Erythroblast (primary cell): ENCODE measurements around the gene ZNF697.
"Not testable (repeated sequence)": the region's sequence is repeated elsewhere in the genome, so short reads cannot be mapped to it uniquely, and the experiment has no call there.

Experiments
- DNase-seq, 2 experiments: peaks; one replicate each; lab custom pipeline; 2025; lab: John Stamatoyannopoulos, UW
- GATA1 ChIP-seq: IDR thresholded peaks from 2 replicates; pipeline ENCODE4 v1.6.1; 2011; ENCODE audit warnings: low read depth, mild to moderate bottlenecking, control low read depth, low read length, moderate library complexity
- POLR2A ChIP-seq: IDR thresholded peaks from 2 replicates; pipeline ENCODE4 v1.6.1; 2011; ENCODE audit warnings: mild to moderate bottlenecking, low read length

ZNF697 gene

DNA sequence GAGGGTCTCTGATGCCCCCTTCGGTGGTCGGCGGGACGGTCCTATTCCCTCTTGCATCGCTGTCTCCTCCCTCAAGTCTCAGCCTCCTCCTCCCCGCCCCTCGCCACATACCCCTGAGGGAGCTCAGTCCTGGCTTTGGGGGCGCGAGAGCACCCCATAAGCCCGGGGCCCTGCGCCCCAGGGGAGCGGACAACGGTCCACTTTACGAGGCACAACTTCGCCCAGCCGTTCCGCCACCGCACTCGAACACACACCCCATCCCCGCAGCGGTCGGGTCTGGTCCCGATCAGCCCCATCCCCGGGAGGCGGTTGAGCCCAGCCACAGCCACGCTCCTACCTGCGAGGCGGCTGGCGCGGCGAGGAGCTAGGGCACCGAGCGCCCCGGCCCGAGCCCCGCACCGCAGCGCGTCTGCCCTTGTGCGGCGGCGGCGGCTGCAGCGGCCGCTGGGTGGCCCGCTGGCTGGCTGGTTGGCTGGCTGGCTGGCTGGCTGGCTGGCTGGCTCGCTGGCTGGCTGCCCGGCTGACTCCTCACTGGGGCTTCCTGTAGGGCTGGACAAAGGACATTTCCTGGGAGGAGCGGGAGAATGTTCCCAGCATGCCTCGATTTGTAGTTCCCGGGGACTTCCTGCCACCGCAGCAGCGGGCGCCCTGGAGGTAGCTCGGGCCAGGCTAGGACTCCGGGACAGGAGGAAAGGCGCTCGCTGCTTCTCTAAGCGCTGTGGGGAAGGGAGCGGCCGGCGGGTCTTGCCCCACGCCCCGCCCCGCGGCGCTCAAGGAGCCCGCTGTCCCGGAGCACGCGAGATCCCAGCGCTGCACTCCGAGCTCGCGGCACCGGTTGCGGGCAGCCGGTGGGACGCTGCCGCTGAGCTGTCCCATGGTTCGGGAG is at the start of gene ZNF697:
TSS of gene ZNF697 (minus strand) at position 533 of the 886 bp plus-strand sequence. CDS start 22,166 bp downstream, outside the sequence.
- DNase-seq = peak; percentile 80
- TF ChIP-seq POLR2A (peak; percentile 25), GATA1 (no peak)

- DNase-seq = no peak
- TF ChIP-seq GATA1 = no peak
- no peak for TF ChIP-seq POLR2A
Measured at GRCh38 chr1:119697598-119697997, 49.5 kb upstream of the ZNF697 start.

GRCh38 chr1:119696863-119697262 is 48.8 kb upstream of the ZNF697 start:
- DNase-seq = not testable (repeated sequence)

GRCh38 chr1:119689511-119689910 is 41.4 kb upstream of the ZNF697 start:
- TF ChIP-seq POLR2A (no peak), GATA1 (no peak)
- no peak for DNase-seq

GRCh38 chr1:119688810-119689209 is 40.7 kb upstream of the ZNF697 start:
- DNase-seq = no peak

GRCh38 chr1:119687434-119688079 is 39.5 kb upstream of the ZNF697 start:
- DNase-seq = no peak
- TF ChIP-seq POLR2A = no peak
- no peak for TF ChIP-seq GATA1

More at GRCh38 chr1:119688810-119689209, 40.7 kb upstream of the ZNF697 start:
- TF ChIP-seq POLR2A (no peak), GATA1 (no peak)

- DNase-seq = no peak
- TF ChIP-seq GATA1 = no peak
- TF ChIP-seq POLR2A = no peak
Measured at GRCh38 chr1:119686661-119687060, 38.6 kb upstream of the ZNF697 start.

- no peak for DNase-seq
- TF ChIP-seq POLR2A (no peak), GATA1 (no peak)
Measured at GRCh38 chr1:119683893-119684292, 35.8 kb upstream of the ZNF697 start.

- DNase-seq = no peak
Measured at GRCh38 chr1:119682141-119682540, 34.1 kb upstream of the ZNF697 start.

GRCh38 chr1:119681560-119681959 is 33.5 kb upstream of the ZNF697 start:
- TF ChIP-seq GATA1 = no peak
- TF ChIP-seq POLR2A = no peak
- DNase-seq = no peak

More at GRCh38 chr1:119682141-119682540, 34.1 kb upstream of the ZNF697 start:
- no peak for TF ChIP-seq POLR2A
- no peak for TF ChIP-seq GATA1

DNA sequence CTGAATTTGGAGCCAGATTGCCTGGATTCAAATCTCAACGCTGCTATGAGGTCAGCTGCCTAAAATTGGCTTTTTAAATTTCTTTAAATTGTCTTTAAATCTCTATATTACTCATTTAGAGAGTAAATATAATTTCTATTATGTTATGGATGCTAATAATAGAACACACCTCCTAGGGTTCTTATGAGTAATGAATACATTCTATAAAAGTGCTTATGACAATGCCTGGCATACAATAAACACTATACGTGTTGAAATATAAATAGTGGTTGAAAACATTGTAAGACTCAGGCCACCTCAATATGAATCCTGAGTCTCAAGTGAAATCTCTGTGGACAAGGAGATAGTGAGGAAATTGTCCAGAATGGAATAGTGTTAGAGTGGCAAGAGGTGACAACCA is 32.7 kb upstream of the ZNF697 start:
- TF ChIP-seq GATA1 = no peak
- no peak for TF ChIP-seq POLR2A
- DNase-seq = no peak

DNA sequence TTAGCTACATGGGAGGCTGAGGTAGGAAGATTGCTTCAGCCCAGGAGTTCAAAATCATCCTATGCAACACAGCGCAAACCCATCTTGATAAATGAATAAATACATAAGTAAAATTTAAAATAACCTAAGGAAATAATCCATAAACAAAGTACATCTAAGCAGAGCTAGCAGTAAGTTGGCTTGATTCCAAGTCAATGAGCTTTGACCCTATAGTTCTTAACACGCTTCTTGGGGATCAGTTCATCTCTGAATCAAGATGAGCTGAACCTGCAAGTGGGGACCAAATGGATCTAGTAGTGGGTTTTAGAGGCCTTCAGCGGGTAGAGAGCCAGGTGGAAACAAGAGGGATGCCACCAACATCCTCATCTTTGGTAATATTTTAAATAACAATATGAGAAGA is 32.1 kb upstream of the ZNF697 start:
- DNase-seq = no peak
- TF ChIP-seq GATA1 (no peak), POLR2A (no peak)

- no peak for DNase-seq
- TF ChIP-seq GATA1 = no peak
- TF ChIP-seq POLR2A = no peak
Measured at GRCh38 chr1:119679223-119679622, 31.2 kb upstream of the ZNF697 start.

- TF ChIP-seq GATA1 (no peak), POLR2A (no peak)
- no peak for DNase-seq
Measured at GRCh38 chr1:119676571-119677206, 28.6 kb upstream of the ZNF697 start.
